Natural killer cell (primary cell): ENCODE data around the gene ABI3. TPM values are rescaled to one million over a fixed set of nuclear protein-coding genes. Genes with fewer than 3 reads are reported as not detected.

Experiments
- ATAC-seq, 3 donors: fragments of 150-1000 bp in 2 of 3; fragments of 200-7000 bp in 1 of 3; cut with Tn5 transposase; 1 replicate in 1 of 3; 2 replicates in 2 of 3; pipeline ENCODE4 v1.10.0; 2021; ENCODE audit warnings: mild to moderate bottlenecking in 2 of 3, moderate library complexity in 2 of 3
- DNase-seq, 2 donors: peaks; one replicate each; pipeline versions ENCODE4 v3.0.0 to v3.0.0-alpha.2; 2013 to 2021; ENCODE audit warnings: mixed read lengths in 1 of 2
- H3K27ac ChIP-seq: one replicate; pipeline ENCODE4 v1.5.1; 2013; ENCODE audit warnings: mild to moderate bottlenecking, low read length
- H3K27me3 ChIP-seq: one replicate; pipeline ENCODE4 v1.6.1; 2013; ENCODE audit warnings: low read length; ENCODE audit not compliant: control insufficient read depth, insufficient read depth
- H3K36me3 ChIP-seq: one replicate; pipeline ENCODE4 v1.6.1; 2013; ENCODE audit warnings: low read length; ENCODE audit not compliant: control insufficient read depth, insufficient read depth
- H3K4me1 ChIP-seq: one replicate; pipeline ENCODE4 v1.6.1; 2013; ENCODE audit warnings: low read length; ENCODE audit not compliant: control insufficient read depth, insufficient read depth
- H3K4me3 ChIP-seq: one replicate; pipeline ENCODE4 v1.5.1; 2013; ENCODE audit warnings: low read length
- H3K9me3 ChIP-seq: one replicate; pipeline ENCODE4 v1.6.1; 2013; ENCODE audit warnings: low read length; ENCODE audit not compliant: control insufficient read depth, insufficient read depth
- H3K27ac Mint-ChIP-seq, 2 donors: one replicate each; pipeline ENCODE4 v1.8.0; 2022; ENCODE audit warnings: mild to moderate bottlenecking in 2 of 2, mixed read lengths in 2 of 2, moderate library complexity in 1 of 2
- H3K27me3 Mint-ChIP-seq, 2 donors: one replicate each; pipeline ENCODE4 v1.8.0; 2022; ENCODE audit warnings: low read depth in 2 of 2, mixed read lengths in 2 of 2
- H3K36me3 Mint-ChIP-seq: one replicate; pipeline ENCODE4 v1.8.0; 2022; ENCODE audit warnings: mixed read lengths
- H3K4me1 Mint-ChIP-seq, 2 donors: one replicate each; pipeline ENCODE4 v1.8.0; 2022; ENCODE audit warnings: mixed read lengths in 2 of 2
- H3K4me3 Mint-ChIP-seq: one replicate; pipeline ENCODE4 v1.8.0; 2022; ENCODE audit warnings: mild to moderate bottlenecking, moderate library complexity, mixed read lengths
- H3K9me3 Mint-ChIP-seq, 2 donors: one replicate each; pipeline ENCODE4 v1.8.0; 2022; ENCODE audit warnings: mixed read lengths in 2 of 2
- WGBS: methylation state at CpG from one replicate; pipeline ENCODE4 v1.1.7; 2013; ENCODE audit warnings: missing lambda C conversion rate; ENCODE audit not compliant: insufficient coverage; 5-methylcytosine and 5-hydroxymethylcytosine counted together
- intact Hi-C: fragments of 100-400 bp; cut with micrococcal nuclease; formaldehyde crosslinking; loops from one replicate; pipeline ENCODE4 v1.14.2; 2022
- total RNA-seq, 4 donors: library from RNA; stranded (reverse); fragments of 120-200 nt in 1 of 4; gene quantifications; one replicate each; pipeline versions ENCODE4 v1.2.3 to v1.2.4, GENCODE V29; 2013 to 2022
- TF ChIP-seq, protein P1 (sequence below): fragments of 200-600 bp; IDR thresholded peaks from one replicate; pipeline ENCODE4 v1.8.0; 2022; ENCODE audit warnings: antibody characterized with exemption

ABI3 gene
- total RNA-seq, 3 donors from 2014 or later (not counting 1 experiment from before 2014, with no cell fraction given), result 82.9 to 131 (median 101) TPM

DNA sequence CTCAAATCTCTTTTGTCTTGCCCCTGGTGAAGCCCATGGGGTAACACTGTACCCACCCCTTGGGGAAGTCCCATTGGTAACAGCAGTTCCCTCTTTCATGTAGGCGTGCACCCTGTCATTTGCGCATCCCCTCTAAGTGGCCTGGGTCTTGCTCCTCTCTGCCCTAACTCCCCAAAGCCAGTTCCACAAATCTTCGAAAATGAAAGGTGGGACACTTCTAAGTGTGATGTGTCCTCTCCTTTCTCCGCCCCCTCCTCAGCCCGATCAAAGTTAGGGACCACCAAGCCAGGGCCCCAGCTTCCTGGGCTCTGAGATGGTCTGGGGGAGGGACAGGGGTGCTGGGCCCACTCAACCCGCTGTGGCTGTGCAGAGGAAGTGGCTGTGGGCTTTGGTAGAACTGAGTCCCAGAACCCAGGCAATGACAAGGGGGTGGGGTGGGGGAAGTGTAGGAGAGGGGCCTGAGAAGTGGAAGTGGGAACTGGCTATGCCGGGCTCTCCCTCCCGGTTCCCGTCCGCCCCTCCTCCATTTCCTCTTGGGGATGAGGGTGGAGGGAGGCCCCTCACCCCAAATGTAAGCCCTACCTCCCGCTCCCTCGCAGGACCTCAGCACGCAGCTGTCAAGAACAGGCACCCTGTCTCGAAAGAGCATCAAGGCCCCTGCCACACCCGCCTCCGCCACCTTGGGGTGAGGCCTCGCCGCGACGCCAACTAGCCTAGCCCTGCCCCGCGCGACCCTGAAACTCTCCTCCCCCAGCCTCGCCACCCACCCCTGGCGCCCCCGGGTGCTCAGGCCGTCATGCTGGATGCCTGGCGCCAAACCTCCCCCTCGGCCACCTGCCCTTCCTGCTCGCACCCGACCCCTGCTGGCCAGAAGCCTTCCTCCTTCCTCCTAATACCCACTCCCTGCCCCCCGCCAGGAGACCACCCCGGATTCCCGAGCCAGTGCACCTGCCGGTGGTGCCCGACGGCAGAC is 8.7 kb downstream of the ABI3 start:
- intact Hi-C loops, result loop anchor here (1.0 to 5.0 kb wide), 4 partner anchors 9 to 497 kb away; partner anchors contain the start of genes ABI3, GNGT2, PHOSPHO1 and PRAC1
- H3K4me1 Mint-ChIP-seq, result peaks cover 63 to 83% of the 10 kb centered on the region in 2 donors
- no peaks in the 10 kb centered on the region for H3K9me3 Mint-ChIP-seq
- Histone ChIP-seq H3K4me1 (peaks cover 98% of the 10 kb centered on the region), H3K27ac (peak overlapping the region; percentile 97), H3K4me3 (no peak overlapping the region), H3K36me3 (peaks cover 36% of the 10 kb centered on the region), H3K27me3 (no peaks in the 10 kb centered on the region), H3K9me3 (no peaks in the 10 kb centered on the region)
- 20% methylated on average over 32 of the region's 37 CpGs for WGBS
- H3K27me3 Mint-ChIP-seq, result no peaks in the 10 kb centered on the region
- H3K27ac Mint-ChIP-seq, result peak overlapping the region; percentile 81 to 98
- peak; percentile 77 to 85 for DNase-seq
- TF ChIP-seq, protein P1, sequence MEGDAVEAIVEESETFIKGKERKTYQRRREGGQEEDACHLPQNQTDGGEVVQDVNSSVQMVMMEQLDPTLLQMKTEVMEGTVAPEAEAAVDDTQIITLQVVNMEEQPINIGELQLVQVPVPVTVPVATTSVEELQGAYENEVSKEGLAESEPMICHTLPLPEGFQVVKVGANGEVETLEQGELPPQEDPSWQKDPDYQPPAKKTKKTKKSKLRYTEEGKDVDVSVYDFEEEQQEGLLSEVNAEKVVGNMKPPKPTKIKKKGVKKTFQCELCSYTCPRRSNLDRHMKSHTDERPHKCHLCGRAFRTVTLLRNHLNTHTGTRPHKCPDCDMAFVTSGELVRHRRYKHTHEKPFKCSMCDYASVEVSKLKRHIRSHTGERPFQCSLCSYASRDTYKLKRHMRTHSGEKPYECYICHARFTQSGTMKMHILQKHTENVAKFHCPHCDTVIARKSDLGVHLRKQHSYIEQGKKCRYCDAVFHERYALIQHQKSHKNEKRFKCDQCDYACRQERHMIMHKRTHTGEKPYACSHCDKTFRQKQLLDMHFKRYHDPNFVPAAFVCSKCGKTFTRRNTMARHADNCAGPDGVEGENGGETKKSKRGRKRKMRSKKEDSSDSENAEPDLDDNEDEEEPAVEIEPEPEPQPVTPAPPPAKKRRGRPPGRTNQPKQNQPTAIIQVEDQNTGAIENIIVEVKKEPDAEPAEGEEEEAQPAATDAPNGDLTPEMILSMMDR, result peak; percentile 55
- H3K36me3 Mint-ChIP-seq, result peaks cover 8% of the 10 kb centered on the region
- ATAC-seq, result peak; percentile 63 to 85 (median 71)
- H3K4me3 Mint-ChIP-seq, result peak overlapping the region; percentile 89

DNA sequence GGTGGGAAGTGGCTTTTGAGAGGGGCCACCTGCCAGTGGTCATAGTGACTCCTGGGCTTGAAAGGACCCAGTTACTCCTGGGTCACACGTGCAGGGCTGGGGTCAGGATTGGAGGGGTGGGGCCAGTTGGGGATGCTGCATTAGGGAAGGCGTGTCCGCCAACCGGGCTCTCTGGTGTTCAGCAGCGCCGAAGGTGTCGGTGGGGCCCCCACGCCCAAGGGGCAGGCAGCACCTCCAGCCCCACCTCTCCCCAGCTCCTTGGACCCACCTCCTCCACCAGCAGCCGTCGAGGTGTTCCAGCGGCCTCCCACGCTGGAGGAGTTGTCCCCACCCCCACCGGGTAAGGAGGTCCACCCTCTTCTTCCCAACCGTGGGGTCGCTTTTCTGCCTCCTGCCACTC is 9.5 kb downstream of the ABI3 start:
- H3K27me3 Mint-ChIP-seq, result no peaks in the 10 kb centered on the region
- TF ChIP-seq, protein P1, result peak; percentile 4
- peaks cover 62 to 83% of the 10 kb centered on the region in 2 donors for H3K4me1 Mint-ChIP-seq
- peaks cover 3% of the 10 kb centered on the region for H3K36me3 Mint-ChIP-seq
- peaks cover 33% of the 10 kb centered on the region for H3K36me3 ChIP-seq
- H3K27me3 ChIP-seq, result no peaks in the 10 kb centered on the region
- H3K4me3 ChIP-seq, result no peak overlapping the region
- no peak for DNase-seq
- 69% methylated on average over 15 of the region's 15 CpGs for WGBS
- peak overlapping the region; percentile 81 to 98 for H3K27ac Mint-ChIP-seq
- ATAC-seq, result no peak
- intact Hi-C loops, result loop anchor here (5.0 to 10.0 kb wide), 2 partner anchors 145 to 498 kb away; partner anchors contain the start of genes PRAC1, PRAC2 and ZNF652
- H3K4me1 ChIP-seq, result peaks cover 99% of the 10 kb centered on the region
- H3K4me3 Mint-ChIP-seq, result peak overlapping the region; percentile 89
- H3K9me3 Mint-ChIP-seq, result no peaks in the 10 kb centered on the region
- peak overlapping the region; percentile 97 for H3K27ac ChIP-seq
- no peaks in the 10 kb centered on the region for H3K9me3 ChIP-seq

DNA sequence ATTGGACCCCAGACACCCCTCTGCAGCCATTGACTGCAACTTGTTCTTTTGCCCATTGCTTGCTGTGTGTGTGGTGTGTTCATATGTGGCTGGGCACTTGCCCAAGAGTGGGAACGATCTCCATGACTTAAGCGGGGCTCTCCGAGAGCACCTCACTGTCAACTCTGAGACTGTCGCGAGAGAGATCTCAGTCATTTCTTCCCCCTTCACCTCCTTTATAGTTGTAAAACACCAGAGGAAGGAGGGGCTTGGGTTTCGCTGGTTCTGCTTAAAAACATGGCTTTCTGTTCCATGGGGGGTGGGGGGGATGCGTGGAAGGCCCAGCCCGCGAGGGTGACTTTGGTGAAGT is 12.6 kb downstream of the ABI3 start:
- peak overlapping the region; percentile 85 to 88 for H3K27ac Mint-ChIP-seq
- TF ChIP-seq, protein P1, result no peak
- ATAC-seq (no peak), DNase-seq (no peak)
- Histone ChIP-seq H3K4me3 (no peak overlapping the region), H3K36me3 (peaks cover 25% of the 10 kb centered on the region), H3K27ac (no peak overlapping the region), H3K27me3 (no peaks in the 10 kb centered on the region), H3K9me3 (no peaks in the 10 kb centered on the region), H3K4me1 (peaks cover 91% of the 10 kb centered on the region)
- intact Hi-C loops, result loop anchor here (10.0 kb wide), 1 partner anchor 142 kb away; the partner anchor contains the start of gene ZNF652
- WGBS, result 22% methylated on average over 4 of the region's 9 CpGs
- H3K4me1 Mint-ChIP-seq, result peaks cover 41 to 82% of the 10 kb centered on the region in 2 donors
- H3K4me3 Mint-ChIP-seq, result peak overlapping the region; percentile 87
- H3K36me3 Mint-ChIP-seq, result no peaks in the 10 kb centered on the region
- no peaks in the 10 kb centered on the region for H3K9me3 Mint-ChIP-seq
- no peaks in the 10 kb centered on the region for H3K27me3 Mint-ChIP-seq
